NB4 (cell line): ENCODE measurements around the gene PCSK7.

Experiments used
- DNase-seq: peaks from one replicate; pipeline ENCODE4 v3.0.0; 2010; ENCODE audit warnings: low read depth
- H3K4me3 ChIP-seq: one replicate; pipeline ENCODE4 v1.5.1; 2011; ENCODE audit warnings: mild to moderate bottlenecking, low read depth, low read length, moderate library complexity
- CTCF ChIP-seq: IDR thresholded peaks from one replicate; pipeline ENCODE4 v1.5.1; 2012; ENCODE audit warnings: low read depth, low read length
- MYC ChIP-seq: IDR thresholded peaks from 2 replicates; pipeline ENCODE4 v1.6.1; 2011; ENCODE audit warnings: low read depth, low read length
- POLR2A ChIP-seq: IDR thresholded peaks from 2 replicates; pipeline ENCODE4 v1.6.1; 2011; ENCODE audit warnings: mild to moderate bottlenecking; ENCODE audit not compliant: insufficient read length; ENCODE audit errors: extremely low read depth
- TF ChIP-seq, protein P1 (sequence below): IDR thresholded peaks from 2 replicates; pipeline ENCODE4 v1.6.1; 2011; ENCODE audit warnings: low read depth, low read length

Gene PCSK7

GRCh38 chr11:117189941-117190544, 41.8 kb downstream of the PCSK7 start:
- peak; percentile 25 for DNase-seq
- TF ChIP-seq, protein P1, sequence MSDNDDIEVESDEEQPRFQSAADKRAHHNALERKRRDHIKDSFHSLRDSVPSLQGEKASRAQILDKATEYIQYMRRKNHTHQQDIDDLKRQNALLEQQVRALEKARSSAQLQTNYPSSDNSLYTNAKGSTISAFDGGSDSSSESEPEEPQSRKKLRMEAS: no peak
- TF ChIP-seq MYC (no peak), POLR2A (no peak), CTCF (no peak)
- H3K4me3 ChIP-seq: no peak overlapping the region

DNA sequence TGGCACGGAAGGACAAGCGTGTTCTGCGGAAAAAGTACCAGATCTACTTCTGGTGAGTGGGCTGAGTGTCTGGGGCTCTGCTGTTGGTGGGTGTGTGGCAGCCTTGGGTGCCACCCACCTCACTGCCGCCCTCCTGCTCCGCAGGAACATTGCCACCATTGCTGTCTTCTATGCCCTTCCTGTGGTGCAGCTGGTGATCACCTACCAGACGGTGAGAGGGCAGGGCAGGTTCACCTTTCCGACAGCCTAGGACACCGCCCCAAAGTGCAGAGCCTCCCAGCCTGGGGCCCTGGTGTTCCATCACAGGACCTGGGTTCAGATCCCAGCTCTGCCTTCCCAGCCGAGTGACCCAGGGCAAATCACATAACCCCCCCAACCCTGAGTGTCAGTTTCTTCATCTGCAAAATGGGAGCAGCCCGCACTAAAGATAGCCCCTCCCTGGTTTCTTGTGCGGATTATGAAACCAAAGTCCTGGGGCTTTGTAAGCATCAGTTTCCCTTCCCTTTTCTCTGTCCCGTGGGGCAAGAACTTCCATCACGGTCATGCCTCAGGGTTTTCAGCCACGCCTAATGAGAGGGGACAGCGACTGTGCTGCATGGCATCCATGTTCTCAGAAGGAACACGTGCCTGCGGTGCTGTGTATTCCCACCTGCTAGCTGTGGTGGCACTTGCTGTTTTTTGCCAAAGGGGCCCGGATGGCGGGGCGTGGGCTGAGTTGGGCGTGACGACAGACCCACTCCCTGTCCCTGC, 42.5 kb downstream of the PCSK7 start:
- peak; percentile 80 for DNase-seq
- TF ChIP-seq POLR2A: no peak
- no peak for TF ChIP-seq CTCF
- TF ChIP-seq, protein P1: no peak
- TF ChIP-seq MYC: no peak
- H3K4me3 ChIP-seq: no peak overlapping the region

DNA sequence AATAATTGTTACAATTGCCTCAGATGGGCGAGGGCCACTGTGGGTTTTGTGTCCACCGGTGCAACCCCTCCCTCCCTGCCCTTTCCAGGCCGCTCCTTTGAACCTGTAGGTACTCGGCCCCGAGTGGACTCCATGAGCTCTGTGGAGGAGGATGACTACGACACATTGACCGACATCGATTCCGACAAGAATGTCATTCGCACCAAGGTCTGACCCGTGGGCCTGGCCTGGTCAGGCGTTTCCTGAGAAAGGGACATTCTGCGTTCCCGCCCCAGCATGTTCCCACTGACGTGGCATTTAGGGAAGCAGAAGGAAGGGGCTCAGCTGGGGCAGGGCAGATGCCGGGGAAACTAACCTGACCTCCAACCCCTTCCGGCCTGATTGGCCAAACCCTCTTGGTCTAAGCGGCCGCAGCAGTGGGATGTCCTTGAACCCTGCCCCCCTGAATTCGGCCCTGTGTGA, 43.2 kb downstream of the PCSK7 start:
- H3K4me3 ChIP-seq: no peak overlapping the region
- TF ChIP-seq, protein P1: no peak
- TF ChIP-seq MYC (no peak), CTCF (no peak), POLR2A (no peak)
- DNase-seq: no peak

DNA sequence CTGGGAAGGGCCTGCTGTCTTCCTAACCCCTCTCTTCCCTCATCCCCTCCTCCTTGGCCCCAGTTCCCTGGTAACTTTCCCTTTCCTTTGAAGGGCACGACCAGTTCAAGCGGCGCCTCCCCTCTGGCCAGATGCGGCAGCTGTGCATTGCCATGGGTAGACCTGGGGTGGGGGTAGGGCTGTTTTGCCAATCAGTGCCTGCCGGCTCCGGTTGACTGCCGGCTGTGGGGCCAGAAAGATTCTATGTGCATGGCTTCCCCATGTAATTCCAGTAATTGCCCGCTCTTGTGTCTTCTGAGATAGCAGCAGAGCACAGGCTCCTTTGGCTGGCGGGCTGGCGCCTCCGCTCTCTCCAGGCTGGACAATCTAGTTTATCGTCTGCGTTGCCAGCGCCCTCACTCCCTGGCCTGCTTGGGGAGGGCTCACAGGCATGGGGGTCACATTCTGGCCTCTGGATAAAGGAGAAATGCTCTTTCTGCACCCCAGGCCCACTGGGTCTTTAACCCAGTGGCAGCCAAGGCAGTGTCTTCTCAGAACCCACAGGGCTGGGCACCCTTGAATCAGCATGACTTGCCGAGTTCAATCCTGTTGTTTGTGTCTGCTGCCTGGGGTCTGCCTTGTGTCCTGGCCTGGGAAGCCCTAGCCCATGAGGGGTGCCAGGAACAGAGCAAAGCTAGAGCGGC, 43.9 kb downstream of the PCSK7 start:
- no peak for DNase-seq
- no peak overlapping the region for H3K4me3 ChIP-seq
- TF ChIP-seq, protein P1: no peak
- TF ChIP-seq POLR2A (no peak), MYC (no peak), CTCF (no peak)

DNA sequence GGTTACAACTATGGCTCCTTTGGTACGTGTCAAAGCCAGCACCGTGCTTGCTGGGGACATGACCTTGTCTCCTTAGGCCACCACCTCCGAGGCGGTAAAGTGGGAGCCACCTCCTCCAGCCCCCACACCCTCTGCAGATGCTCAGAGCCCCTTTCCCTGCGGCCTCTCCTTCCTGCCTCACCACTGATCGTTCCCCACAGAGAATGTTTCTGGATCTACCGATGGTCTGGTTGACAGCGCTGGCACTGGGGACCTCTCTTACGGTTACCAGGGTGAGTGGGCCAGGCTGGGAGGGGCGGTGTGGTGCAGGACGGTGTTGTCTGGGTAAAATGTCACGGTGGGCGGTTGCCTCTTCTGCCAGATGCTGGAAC, 44.5 kb downstream of the PCSK7 start:
- TF ChIP-seq, protein P1: no peak
- TF ChIP-seq CTCF: no peak
- no peak for TF ChIP-seq POLR2A
- no peak for TF ChIP-seq MYC
- DNase-seq: no peak

More for the DNA sequence above, 44.5 kb downstream of the PCSK7 start:
- H3K4me3 ChIP-seq: no peak overlapping the region
